ENCODE data around the gene CLCNKB.

The CLCNKB gene

GRCh38 chr1:16072095-16072494 lies 28.5 kb downstream of the CLCNKB start:
- H3K4me3 ChIP-seq (IDR thresholded peaks at IDR 0.05; ENCODE audit: insufficient read depth, low read depth, low read length), result no peak overlapping the region
- H3K4me1 ChIP-seq (ENCODE audit: low read depth, poor library complexity, severe bottlenecking), result peaks cover 19% of the 10 kb centered on the region
- H3K27me3 ChIP-seq (ENCODE audit: insufficient read depth, low read depth), result no peaks in the 10 kb centered on the region
- no peak overlapping the region for H3K9ac ChIP-seq
- H3K27ac ChIP-seq, result no peak overlapping the region
- no peak overlapping the region; the same call in 1 of the 2 replicates for H3K4me2 ChIP-seq
- no peak overlapping the region for H2AFZ ChIP-seq (ENCODE audit: low read depth)
- no peaks in the 10 kb centered on the region for H3K79me2 ChIP-seq (ENCODE audit: insufficient read depth, low read depth)
- no peaks in the 10 kb centered on the region for H4K20me1 ChIP-seq (ENCODE audit: insufficient read depth)
- TF ChIP-seq CTCF (conservative IDR thresholded peaks at IDR 0.05; ENCODE audit: low read depth, low read length), result no peak
- no peaks in the 10 kb centered on the region for H3K36me3 ChIP-seq (ENCODE audit: insufficient read depth)

GRCh38 chr1:16072616-16073484 lies 29.3 kb downstream of the CLCNKB start:
- Histone ChIP-seq H3K4me1 (ENCODE audit: low read depth, poor library complexity, severe bottlenecking) (peaks cover 13% of the 10 kb centered on the region), H3K27ac (no peak overlapping the region), H3K4me2 (peak overlapping the region; percentile 48; the same call in 1 of the 2 replicates), H3K36me3 (ENCODE audit: insufficient read depth) (no peaks in the 10 kb centered on the region), H4K20me1 (ENCODE audit: insufficient read depth) (no peaks in the 10 kb centered on the region), H3K9ac (peak overlapping the region; percentile 42; the same call in 1 of the 2 replicates), H3K79me2 (ENCODE audit: insufficient read depth, low read depth) (no peaks in the 10 kb centered on the region), H3K27me3 (ENCODE audit: insufficient read depth, low read depth) (no peaks in the 10 kb centered on the region), H3K4me3 (IDR thresholded peaks at IDR 0.05; ENCODE audit: insufficient read depth, low read depth, low read length) (peak overlapping the region; percentile 6), H2AFZ (ENCODE audit: low read depth) (peak overlapping the region; percentile 38)
- TF ChIP-seq CTCF (conservative IDR thresholded peaks at IDR 0.05; ENCODE audit: low read depth, low read length), result no peak

GRCh38 chr1:16073490-16074119 lies 30.0 kb downstream of the CLCNKB start, which contains the start of gene FAM131C:
Gene FAM131C, minus strand, starts transcription at chr1:16073651. Its CDS starts 209 bp downstream, at chr1:16073442.
- H2AFZ ChIP-seq (ENCODE audit: low read depth), result peak within 1 kb of the TSS; percentile 76
- no peaks in the 10 kb centered on the region for H3K36me3 ChIP-seq (ENCODE audit: insufficient read depth)
- H3K4me3 ChIP-seq (IDR thresholded peaks at IDR 0.05; ENCODE audit: insufficient read depth, low read depth, low read length), result peak within 1 kb of the TSS; percentile 6
- H3K27me3 ChIP-seq (ENCODE audit: insufficient read depth, low read depth), result no peaks in the 10 kb centered on the region
- H3K4me2 ChIP-seq, result peak within 1 kb of the TSS; percentile 48
- no peaks in the 10 kb centered on the region for H4K20me1 ChIP-seq (ENCODE audit: insufficient read depth)
- H3K9ac ChIP-seq, result peak within 1 kb of the TSS; percentile 42; the same call in 1 of the 2 replicates
- no peaks in the 10 kb centered on the region for H3K79me2 ChIP-seq (ENCODE audit: insufficient read depth, low read depth)
- peak within 1 kb of the TSS; percentile 15; the same call in 1 of the 2 replicates for H3K27ac ChIP-seq
- H3K4me1 ChIP-seq (ENCODE audit: low read depth, poor library complexity, severe bottlenecking), result peaks cover 14% of the 10 kb centered on the region
- TF ChIP-seq CTCF (conservative IDR thresholded peaks at IDR 0.05; ENCODE audit: low read depth, low read length), result peak; percentile 30; the same call in 1 of the 2 replicates

GRCh38 chr1:16074217-16074616 lies 30.6 kb downstream of the CLCNKB start:
- no peak for TF ChIP-seq CTCF (conservative IDR thresholded peaks at IDR 0.05; ENCODE audit: low read depth, low read length)
- H3K27me3 ChIP-seq (ENCODE audit: insufficient read depth, low read depth), result no peaks in the 10 kb centered on the region
- peak overlapping the region; percentile 15; the same call in 1 of the 2 replicates for H3K27ac ChIP-seq
- H3K4me3 ChIP-seq (IDR thresholded peaks at IDR 0.05; ENCODE audit: insufficient read depth, low read depth, low read length), result no peak overlapping the region
- peak overlapping the region; percentile 26; the same call in 1 of the 2 replicates for H3K9ac ChIP-seq
- peak overlapping the region; percentile 76; the same call in 1 of the 2 replicates for H2AFZ ChIP-seq (ENCODE audit: low read depth)
- H4K20me1 ChIP-seq (ENCODE audit: insufficient read depth), result no peaks in the 10 kb centered on the region
- H3K4me2 ChIP-seq, result peak overlapping the region; percentile 42
- no peaks in the 10 kb centered on the region for H3K79me2 ChIP-seq (ENCODE audit: insufficient read depth, low read depth)
- H3K36me3 ChIP-seq (ENCODE audit: insufficient read depth), result no peaks in the 10 kb centered on the region
- peaks cover 20% of the 10 kb centered on the region for H3K4me1 ChIP-seq (ENCODE audit: low read depth, poor library complexity, severe bottlenecking)

Data from KMS-11 (cell line).